Type B pancreatic cell (in vitro differentiated cells): ENCODE measurements around the gene PTGES3L. TPM values are rescaled to one million over a fixed set of nuclear protein-coding genes. Genes with fewer than 3 reads are reported as not detected.

Source experiments
- DNase-seq: peaks from one replicate; pipeline ENCODE4 v3.0.0; 2021; ENCODE audit warnings: mixed read lengths; ENCODE audit not compliant: unreplicated experiment; ENCODE audit errors: extremely low spot score
- H3K27ac Mint-ChIP-seq: 2 replicates; pipeline ENCODE4 v1.8.0; 2021; ENCODE audit warnings: mild to moderate bottlenecking, mixed read lengths
- H3K27me3 Mint-ChIP-seq: 2 replicates; pipeline ENCODE4 v1.8.0; 2021; ENCODE audit warnings: mixed read lengths
- H3K36me3 Mint-ChIP-seq: 2 replicates; pipeline ENCODE4 v1.8.0; 2021; ENCODE audit warnings: mixed read lengths
- H3K4me1 Mint-ChIP-seq: one replicate; pipeline ENCODE4 v1.8.0; 2021; ENCODE audit warnings: mixed read lengths; ENCODE audit not compliant: unreplicated experiment
- H3K4me3 Mint-ChIP-seq: 2 replicates; pipeline ENCODE4 v1.8.0; 2021; ENCODE audit warnings: mild to moderate bottlenecking, mixed read lengths
- H3K9me3 Mint-ChIP-seq: 2 replicates; pipeline ENCODE4 v1.8.0; 2021; ENCODE audit warnings: mixed read lengths
- CTCF ChIP-seq: fragments of 200-600 bp; sonication (generic); conservative IDR thresholded peaks from 2 replicates; pipeline ENCODE4 v1.5.0; 2021; ENCODE audit warnings: antibody characterized with exemption, mild to moderate bottlenecking
- total RNA-seq: library from RNA; stranded (reverse); gene quantifications from 2 replicates; pipeline ENCODE4 v1.2.1, GENCODE V29; 2021; ENCODE audit warnings: low replicate concordance

The PTGES3L gene
- total RNA-seq, 1 donor from 2014 or later, result 1.5 TPM

GRCh38 chr17:42946812-42947211, 33.1 kb downstream of the PTGES3L start:
- H3K27me3 Mint-ChIP-seq, result no peaks in the 10 kb centered on the region
- no peak overlapping the region for H3K4me3 Mint-ChIP-seq
- H3K36me3 Mint-ChIP-seq, result peaks cover 9% of the 10 kb centered on the region
- H3K4me1 Mint-ChIP-seq, result no peaks in the 10 kb centered on the region
- no peak for TF ChIP-seq CTCF
- DNase-seq, result no peak
- no peaks in the 10 kb centered on the region for H3K9me3 Mint-ChIP-seq
- peak overlapping the region; percentile 12 for H3K27ac Mint-ChIP-seq

- TF ChIP-seq CTCF, result no peak
- Mint-ChIP-seq H3K4me1 (no peaks in the 10 kb centered on the region), H3K36me3 (peaks cover 1% of the 10 kb centered on the region), H3K27ac (no peak overlapping the region), H3K27me3 (peaks cover 4% of the 10 kb centered on the region), H3K4me3 (no peak overlapping the region), H3K9me3 (no peaks in the 10 kb centered on the region)
- DNase-seq, result no peak
These were observed 35.7 kb downstream of the PTGES3L start for GRCh38 chr17:42944211-42944610.

GRCh38 chr17:42937712-42938596, 41.9 kb downstream of the PTGES3L start:
- H3K27ac Mint-ChIP-seq, result no peak overlapping the region
- H3K4me3 Mint-ChIP-seq, result no peak overlapping the region
- no peak for DNase-seq
- H3K4me1 Mint-ChIP-seq, result no peaks in the 10 kb centered on the region
- H3K27me3 Mint-ChIP-seq, result peaks cover 24% of the 10 kb centered on the region
- TF ChIP-seq CTCF, result peak; percentile 79
- H3K36me3 Mint-ChIP-seq, result no peaks in the 10 kb centered on the region
- no peaks in the 10 kb centered on the region for H3K9me3 Mint-ChIP-seq

DNA sequence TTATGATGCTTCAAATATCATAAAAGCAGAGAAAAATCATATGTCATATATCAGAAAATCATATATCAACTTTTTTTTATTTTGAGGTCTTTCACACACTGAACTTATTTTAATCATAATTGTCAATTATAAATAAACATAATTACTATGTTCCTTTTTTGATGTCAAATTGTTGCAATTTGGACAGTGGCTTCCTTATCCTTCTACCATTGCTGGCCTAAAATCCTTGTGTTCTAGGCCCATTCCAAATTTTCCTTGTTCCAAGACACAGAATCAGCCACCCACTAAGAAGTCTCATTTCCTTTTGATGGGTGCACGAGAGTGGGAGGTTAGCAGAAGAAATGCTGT, 50.4 kb downstream of the PTGES3L start:
- no peak overlapping the region for H3K4me3 Mint-ChIP-seq
- no peaks in the 10 kb centered on the region for H3K36me3 Mint-ChIP-seq
- TF ChIP-seq CTCF, result peak; percentile 5
- no peaks in the 10 kb centered on the region for H3K4me1 Mint-ChIP-seq
- DNase-seq, result no peak
- no peak overlapping the region for H3K27ac Mint-ChIP-seq
- H3K9me3 Mint-ChIP-seq, result no peaks in the 10 kb centered on the region
- peaks cover 9% of the 10 kb centered on the region for H3K27me3 Mint-ChIP-seq

DNA sequence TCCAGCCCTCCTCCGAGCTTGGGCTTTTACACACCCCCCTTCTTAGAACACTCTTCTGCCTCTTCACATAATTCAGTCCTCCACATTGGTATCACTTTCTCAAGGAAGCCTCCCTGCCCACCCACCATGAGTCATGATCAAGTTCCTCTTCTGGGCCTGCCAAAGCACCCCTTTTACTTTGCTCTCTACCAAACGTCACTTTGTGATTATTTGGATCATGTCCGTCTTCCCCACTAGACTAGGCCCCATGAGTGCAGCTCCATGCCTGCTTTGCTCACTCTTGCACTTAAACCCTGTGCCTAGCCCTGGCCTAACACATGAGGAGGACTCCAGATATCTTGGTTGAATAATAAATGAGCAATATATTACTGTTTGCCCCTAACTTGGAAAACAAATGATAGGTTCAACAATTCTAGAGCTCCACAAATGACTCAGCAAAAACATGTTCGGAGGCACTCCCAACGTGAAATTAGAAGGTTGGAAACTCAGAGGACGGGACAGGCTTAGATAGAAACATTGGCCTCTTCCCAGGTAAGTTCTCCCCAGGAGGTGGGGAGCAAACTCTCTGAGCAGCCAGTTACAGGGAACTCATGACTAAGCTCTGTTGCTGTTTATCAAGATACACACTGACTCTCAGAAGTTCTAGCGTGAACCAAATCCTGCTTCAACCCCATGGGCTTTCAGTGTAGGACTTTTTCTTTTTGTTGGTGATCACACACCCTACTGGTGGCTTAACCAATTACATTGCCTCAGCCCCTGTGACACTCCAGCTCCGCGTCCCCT, 51.0 kb downstream of the PTGES3L start:
- Mint-ChIP-seq H3K27ac (peak overlapping the region; percentile 2), H3K4me1 (no peaks in the 10 kb centered on the region), H3K36me3 (no peaks in the 10 kb centered on the region), H3K4me3 (no peak overlapping the region), H3K27me3 (peaks cover 6% of the 10 kb centered on the region), H3K9me3 (no peaks in the 10 kb centered on the region)
- TF ChIP-seq CTCF, result peak; percentile 71
- no peak for DNase-seq
